Esophagus muscularis mucosa (tissue), 4 donors: Measurements from ENCODE around the gene PTPRU. TPM values are rescaled to one million over a fixed set of nuclear protein-coding genes. Genes with fewer than 3 reads are reported as not detected.

ENCODE experiments used
- DNase-seq: peaks from one replicate; pipeline ENCODE4 v3.0.0-alpha.2; 2017; ENCODE audit errors: extremely low spot score
- H3K27ac ChIP-seq, 4 donors: fragments of 200-600 bp; sonication (generic); replicated peaks in 1 of 4; 1 replicate in 3 of 4; 2 replicates in 1 of 4; pipeline ENCODE4 v1.5.1; 2016 to 2019; ENCODE audit warnings: mild to moderate bottlenecking in 1 of 4
- H3K27me3 ChIP-seq, 4 donors: fragments of 200-600 bp; sonication (generic); one replicate each; pipeline versions ENCODE4 v1.5.1 to v1.6.0; 2016 to 2019
- H3K36me3 ChIP-seq, 4 donors: fragments of 200-600 bp; sonication (generic); one replicate each; pipeline ENCODE4 v1.5.1; 2016 to 2019
- H3K4me1 ChIP-seq, 4 donors: fragments of 200-600 bp; sonication (generic); one replicate each; pipeline ENCODE4 v1.5.1; 2016 to 2019
- H3K4me3 ChIP-seq, 4 donors: fragments of 200-600 bp; sonication (generic); 1 replicate in 2 of 4; 2 replicates in 2 of 4; pipeline ENCODE4 v1.5.1; 2016 to 2019; ENCODE audit warnings: mild to moderate bottlenecking in 4 of 4, moderate library complexity in 1 of 4
- H3K9me3 ChIP-seq, 4 donors: fragments of 200-600 bp; sonication (generic); 1 replicate in 3 of 4; 2 replicates in 1 of 4; pipeline ENCODE4 v1.5.1; 2016 to 2019
- CTCF ChIP-seq, 3 experiments: fragments of 200-600 bp in 2 of 3; fragments of 450-650 bp in 1 of 3; sonication (generic) in 2 of 3; IDR thresholded peaks; one replicate each; pipeline ENCODE4 v1.5.1; 2017 to 2019; ENCODE audit warnings: antibody characterized with exemption in 3 of 3, mild to moderate bottlenecking in 2 of 3, moderate library complexity in 1 of 3
- EP300 ChIP-seq: sonication (generic); formaldehyde crosslinking; IDR thresholded peaks from one replicate; pipeline ENCODE4 v1.6.1; 2017; ENCODE audit warnings: antibody characterized with exemption
- POLR2A ChIP-seq: fragments of 450-650 bp; IDR thresholded peaks from one replicate; pipeline ENCODE4 v1.6.1; 2017; ENCODE audit warnings: antibody characterized with exemption, moderate library complexity, mild to moderate bottlenecking, low read depth
- POLR2AphosphoS5 ChIP-seq, 2 donors: sonication (generic); formaldehyde crosslinking; IDR thresholded peaks; one replicate each; pipeline ENCODE4 v1.6.1; 2017; ENCODE audit warnings: antibody characterized with exemption in 2 of 2
- WGBS: methylation state at CpG from one replicate; pipeline ENCODE4 v1.1.5; 2018; 5-methylcytosine and 5-hydroxymethylcytosine counted together
- intact Hi-C: fragments of 100-400 bp; cut with DNase I; formaldehyde crosslinking; loops from one replicate; pipeline ENCODE4 v1.15.1; 2023
- total RNA-seq, 4 donors: library from RNA; depleted of rRNA; stranded (reverse); fragments of >200 nt; gene quantifications; one replicate each; pipeline versions ENCODE4 v1.1.0 to v1.2.1, GENCODE V29; 2016

PTPRU gene
- total RNA-seq, 4 donors from 2014 or later, result 19.5 to 32.7 (median 27.5) TPM

- Histone ChIP-seq H3K4me3 (no peak overlapping the region), H3K36me3 (no peaks in the 10 kb centered on the region), H3K27ac (no peak overlapping the region), H3K4me1 (no peaks in the 10 kb centered on the region), H3K9me3 (no peaks in the 10 kb centered on the region), H3K27me3 (peaks cover 0 to 40% (median 0%) of the 10 kb centered on the region in 4 donors)
- DNase-seq, result no peak
- no peak for TF ChIP-seq CTCF (IDR thresholded peaks at IDR 0.05)
- TF ChIP-seq POLR2A, result no peak
- TF ChIP-seq EP300, result no peak
- TF ChIP-seq POLR2AphosphoS5 (IDR thresholded peaks at IDR 0.05), result no peak
- 79% methylated on average over 3 of the region's 3 CpGs for WGBS
- intact Hi-C loops, result no loop called here
Observed at GRCh38 chr1:29360768-29361167, 124.4 kb downstream of the PTPRU start.

- no peak for TF ChIP-seq POLR2A
- TF ChIP-seq POLR2AphosphoS5 (IDR thresholded peaks at IDR 0.05), result no peak
- no peak for TF ChIP-seq EP300
- TF ChIP-seq CTCF (IDR thresholded peaks at IDR 0.05), result no peak
- H3K9me3 ChIP-seq, result no peaks in the 10 kb centered on the region
- H3K36me3 ChIP-seq, result no peaks in the 10 kb centered on the region
- no peaks in the 10 kb centered on the region for H3K4me1 ChIP-seq
- no peak for DNase-seq
- H3K27me3 ChIP-seq, result peaks cover 0 to 35% (median 0%) of the 10 kb centered on the region in 4 donors
- no peak overlapping the region for H3K4me3 ChIP-seq
- 81% methylated on average over 4 of the region's 6 CpGs for WGBS
- intact Hi-C loops, result no loop called here
- H3K27ac ChIP-seq, result no peak overlapping the region
Observed at GRCh38 chr1:29361686-29362085, 125.4 kb downstream of the PTPRU start.

- Histone ChIP-seq H3K27ac (no peak overlapping the region), H3K9me3 (no peaks in the 10 kb centered on the region), H3K36me3 (no peaks in the 10 kb centered on the region), H3K4me3 (no peak overlapping the region), H3K4me1 (no peaks in the 10 kb centered on the region), H3K27me3 (peaks cover 0 to 37% (median 0%) of the 10 kb centered on the region in 4 donors)
- WGBS, result 82% methylated on average over 7 of the region's 10 CpGs
- intact Hi-C loops, result no loop called here
- TF ChIP-seq CTCF (IDR thresholded peaks at IDR 0.05), result no peak
- no peak for DNase-seq
Observed at GRCh38 chr1:29362116-29362515, 125.8 kb downstream of the PTPRU start.

GRCh38 chr1:29362764-29363163 lies 126.4 kb downstream of the PTPRU start:
- Histone ChIP-seq H3K4me3 (no peak overlapping the region), H3K4me1 (no peaks in the 10 kb centered on the region), H3K27ac (no peak overlapping the region), H3K36me3 (no peaks in the 10 kb centered on the region), H3K9me3 (peaks cover 0 to under 1% (median 0%) of the 10 kb centered on the region in 4 donors), H3K27me3 (peaks cover 0 to 40% (median 0%) of the 10 kb centered on the region in 4 donors)
- TF ChIP-seq POLR2AphosphoS5 (IDR thresholded peaks at IDR 0.05) (no peak), POLR2A (no peak)
- 81% methylated on average over 4 of the region's 4 CpGs for WGBS
- intact Hi-C loops, result no loop called here
- no peak for DNase-seq

- no peak for DNase-seq
- no peaks in the 10 kb centered on the region for H3K4me1 ChIP-seq
- peaks cover 0 to 41% (median 0%) of the 10 kb centered on the region in 4 donors for H3K27me3 ChIP-seq
- no peak overlapping the region for H3K4me3 ChIP-seq
- TF ChIP-seq EP300 (no peak), POLR2AphosphoS5 (IDR thresholded peaks at IDR 0.05) (no peak)
- H3K9me3 ChIP-seq, result peaks cover 0 to 8% (median 0%) of the 10 kb centered on the region in 4 donors
- no peaks in the 10 kb centered on the region for H3K36me3 ChIP-seq
- WGBS, result 85% methylated on average over 6 of the region's 6 CpGs
- H3K27ac ChIP-seq, result no peak overlapping the region
- intact Hi-C loops, result no loop called here
Observed at GRCh38 chr1:29363536-29363935, 127.2 kb downstream of the PTPRU start.

- 83% methylated on average over 5 of the region's 6 CpGs for WGBS
- Histone ChIP-seq H3K4me3 (no peak overlapping the region), H3K36me3 (no peaks in the 10 kb centered on the region), H3K4me1 (no peaks in the 10 kb centered on the region), H3K9me3 (peaks cover 0 to 8% (median 0%) of the 10 kb centered on the region in 4 donors), H3K27me3 (peaks cover 0 to 45% (median 0%) of the 10 kb centered on the region in 4 donors), H3K27ac (no peak overlapping the region)
- TF ChIP-seq POLR2AphosphoS5 (IDR thresholded peaks at IDR 0.05), result no peak
- no peak for TF ChIP-seq POLR2A
- TF ChIP-seq EP300, result no peak
- TF ChIP-seq CTCF (IDR thresholded peaks at IDR 0.05), result no peak
- DNase-seq, result no peak
- intact Hi-C loops, result no loop called here
Observed at GRCh38 chr1:29364101-29364678, 127.9 kb downstream of the PTPRU start.
